Stimulated activated CD8-positive, alpha-beta memory T cell treated with anti-CD3 and anti-CD28 coated beads, Interleukin-7, amount 100 ng/mL, for 4 hours (primary cell): Measurements from ENCODE around the gene F12.

Experiments used
- DNase-seq, 2 donors: peaks; one replicate each; pipeline ENCODE4 v3.0.0-alpha.2; 2020; ENCODE audit warnings: low read depth in 2 of 2

Gene F12

DNA sequence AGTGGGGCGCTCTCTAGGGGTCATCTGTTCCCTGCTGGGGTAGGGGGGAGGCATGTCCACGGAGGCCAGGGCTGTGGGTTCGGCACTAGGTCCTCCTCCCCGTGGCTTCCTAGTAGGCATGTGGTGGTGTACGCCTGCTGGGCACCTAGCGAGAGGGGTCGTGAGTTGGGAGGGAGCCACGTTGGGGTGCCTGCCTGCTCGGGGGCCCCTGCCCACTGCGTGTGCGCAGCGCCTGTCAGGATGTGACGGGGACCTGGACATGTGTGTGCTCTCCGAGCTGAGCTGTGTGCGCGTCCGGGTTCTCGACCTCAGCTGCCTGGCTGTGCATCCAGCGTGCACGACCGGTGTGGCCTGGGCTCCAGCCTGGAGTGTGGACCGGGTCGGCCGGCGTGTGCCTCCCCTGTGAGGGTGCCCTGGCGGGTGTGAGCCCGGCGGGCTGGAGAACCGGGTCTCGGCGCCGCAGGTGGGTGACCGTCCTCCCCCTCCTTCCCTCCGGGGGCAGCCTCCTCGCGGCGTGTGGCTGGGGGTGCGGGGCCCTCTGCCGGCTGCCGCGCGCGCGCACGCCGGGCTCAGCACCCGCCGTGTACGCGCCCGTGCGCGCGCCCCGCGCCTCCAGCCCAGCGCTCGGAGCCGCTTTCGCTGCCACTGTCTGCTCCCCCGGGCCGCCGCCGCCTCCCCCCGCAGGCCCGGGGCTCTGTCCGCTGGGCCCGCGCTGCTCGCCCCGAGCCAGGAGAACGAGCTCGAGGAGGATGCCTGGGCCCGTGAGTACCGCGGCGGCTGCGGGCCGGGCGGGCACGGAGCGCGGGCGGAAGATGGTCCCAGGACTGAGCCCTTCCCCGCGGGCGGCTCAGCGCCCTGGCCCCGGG lies 37.1 kb upstream of the F12 start, which contains the start of gene PRR7:
PRR7 (plus strand) TSS at position 615 of the 866 bp plus-strand sequence. CDS start 8,254 bp downstream, outside the sequence.
- DNase-seq = peak; percentile 26 to 77

DNA sequence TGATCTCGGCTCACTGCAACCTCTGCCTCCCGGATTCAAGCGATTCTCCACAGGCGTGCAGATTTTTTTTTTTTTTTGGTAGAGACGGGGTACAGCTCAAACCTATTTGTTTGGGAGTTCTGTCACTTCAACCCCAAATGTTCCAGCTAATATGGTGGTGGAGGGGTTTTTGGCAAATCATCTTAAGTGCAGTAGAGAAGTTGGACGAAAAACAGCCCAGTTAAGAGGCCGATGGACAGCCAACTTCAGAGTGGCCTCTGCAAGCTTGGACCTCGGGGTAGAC lies 36.5 kb upstream of the F12 start:
- no peak for DNase-seq

DNA sequence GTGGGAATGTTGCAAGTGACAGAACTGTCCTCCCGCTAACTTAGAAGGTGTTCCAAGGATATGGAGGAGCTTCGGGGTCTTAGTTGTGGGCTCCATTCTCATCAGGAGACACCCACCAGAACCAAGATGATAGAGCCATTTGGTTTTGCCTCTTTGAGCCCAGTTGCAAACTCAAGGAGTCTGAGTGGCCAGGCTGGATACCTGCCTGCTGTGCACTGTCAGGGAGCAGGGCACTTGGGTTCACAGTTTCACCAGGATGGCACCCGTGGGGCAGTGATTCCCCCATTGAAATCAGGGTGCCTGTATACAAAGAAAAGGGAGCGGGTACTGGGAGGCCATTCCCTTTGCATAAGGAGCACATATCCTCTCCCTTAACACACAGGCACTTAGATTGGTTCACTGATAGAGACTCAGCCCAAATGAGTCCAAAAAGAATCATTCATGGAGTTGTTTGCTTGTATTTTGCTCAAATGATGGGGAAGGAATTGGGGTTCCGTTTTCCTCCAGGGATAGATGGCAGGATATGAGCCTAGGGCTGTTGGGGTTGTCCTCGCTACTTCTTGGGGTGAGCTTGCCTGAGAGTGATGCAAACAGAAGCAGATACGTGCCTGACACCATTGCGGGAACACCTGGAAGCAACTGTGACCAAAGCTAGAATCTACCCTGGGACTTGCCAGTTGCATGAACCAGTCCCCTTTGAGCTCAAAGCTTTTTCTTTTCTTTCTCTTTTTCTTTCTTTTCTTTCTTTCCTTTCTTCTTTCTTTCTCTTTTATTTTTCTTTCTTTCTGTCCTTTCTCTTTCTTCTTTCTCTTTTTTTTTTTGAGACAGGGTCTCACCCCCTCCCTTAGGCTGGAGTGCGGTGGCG lies 35.9 kb upstream of the F12 start:
- no peak for DNase-seq

DNA sequence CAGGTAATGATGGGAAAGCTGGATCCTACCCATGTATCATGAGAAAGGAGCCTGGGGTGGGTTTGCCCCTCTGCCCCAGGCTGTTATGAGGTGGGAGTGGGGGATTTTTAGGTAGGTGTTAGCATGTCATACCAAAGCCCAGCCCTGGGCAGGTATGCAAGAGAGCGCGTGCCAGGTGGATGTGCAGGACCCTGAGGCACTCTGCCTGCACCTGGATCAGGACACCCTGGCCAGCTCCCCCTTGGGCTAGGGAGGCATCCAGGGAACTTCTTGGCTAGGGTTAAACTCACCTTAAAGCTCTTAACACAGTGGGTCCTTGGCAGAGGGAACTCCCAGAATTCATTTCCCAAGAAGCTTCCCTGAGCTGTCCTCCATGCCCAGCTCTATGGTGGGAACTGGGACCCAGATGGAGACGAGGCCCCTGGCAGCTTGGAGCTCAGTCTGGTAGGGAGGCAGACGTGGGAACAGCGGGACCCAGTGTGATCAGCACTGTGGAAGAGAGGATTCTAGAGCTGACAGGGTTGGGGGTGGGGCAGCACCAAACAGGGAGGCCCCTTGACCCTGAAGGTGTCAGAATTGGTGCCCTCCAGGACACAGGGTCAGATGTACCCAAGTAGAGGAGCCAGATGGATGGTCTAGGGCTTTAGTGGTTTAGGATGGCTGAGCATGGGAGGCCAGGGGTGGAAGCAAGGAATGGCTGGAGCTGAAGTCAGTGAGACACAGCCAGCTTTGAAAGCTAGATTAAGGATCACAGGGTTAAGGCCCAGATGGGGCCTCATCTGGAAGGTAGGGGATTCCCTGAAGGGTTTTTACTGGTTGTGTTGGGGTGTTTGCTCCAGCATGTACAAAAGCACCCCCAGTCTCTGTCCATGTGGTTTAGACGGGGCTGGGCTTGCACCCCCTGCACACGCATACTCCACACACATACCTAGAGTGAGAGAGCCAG lies 35.0 kb upstream of the F12 start:
- no peak for DNase-seq

DNA sequence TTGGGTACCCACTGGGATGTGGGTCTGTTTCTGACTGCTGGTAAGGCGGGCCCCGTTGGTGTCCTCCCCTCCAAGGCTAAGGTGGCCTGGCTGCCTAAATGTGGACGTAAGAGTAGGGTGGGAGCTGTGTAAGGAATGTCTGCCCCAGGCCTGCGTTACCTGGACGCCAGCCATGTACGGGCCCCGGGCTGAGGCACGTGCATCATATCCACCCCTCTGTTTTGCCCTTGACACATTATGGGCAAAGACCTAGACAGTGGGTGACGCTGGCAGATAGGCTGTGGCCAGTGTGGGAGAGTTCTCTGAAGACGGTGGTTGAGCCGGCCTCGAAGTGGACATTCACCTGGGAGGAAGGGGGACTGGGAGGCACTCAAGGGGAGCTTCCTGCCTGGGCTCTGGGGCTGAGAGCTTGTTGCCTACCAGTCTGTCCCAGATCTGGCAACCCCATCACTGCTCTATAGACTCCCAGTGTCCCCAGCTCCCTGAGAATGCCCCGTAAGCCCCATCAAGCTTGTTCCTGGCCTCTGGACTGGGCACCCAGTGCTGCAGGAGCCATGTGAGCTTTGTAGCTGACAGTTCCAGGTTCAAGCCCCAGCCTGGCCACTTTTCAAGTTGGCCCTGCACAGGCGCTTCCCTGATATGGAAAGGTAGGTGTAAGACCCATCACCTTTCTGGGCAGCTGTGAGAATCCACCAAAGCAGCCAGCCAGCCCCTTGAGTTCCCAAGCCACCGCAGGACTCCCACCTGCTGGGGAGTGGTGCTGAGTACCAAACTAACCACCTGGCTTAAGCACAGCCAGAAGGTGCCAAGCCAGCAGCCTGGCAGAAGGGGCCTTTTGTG lies 34.0 kb upstream of the F12 start:
- no peak for DNase-seq

DNA sequence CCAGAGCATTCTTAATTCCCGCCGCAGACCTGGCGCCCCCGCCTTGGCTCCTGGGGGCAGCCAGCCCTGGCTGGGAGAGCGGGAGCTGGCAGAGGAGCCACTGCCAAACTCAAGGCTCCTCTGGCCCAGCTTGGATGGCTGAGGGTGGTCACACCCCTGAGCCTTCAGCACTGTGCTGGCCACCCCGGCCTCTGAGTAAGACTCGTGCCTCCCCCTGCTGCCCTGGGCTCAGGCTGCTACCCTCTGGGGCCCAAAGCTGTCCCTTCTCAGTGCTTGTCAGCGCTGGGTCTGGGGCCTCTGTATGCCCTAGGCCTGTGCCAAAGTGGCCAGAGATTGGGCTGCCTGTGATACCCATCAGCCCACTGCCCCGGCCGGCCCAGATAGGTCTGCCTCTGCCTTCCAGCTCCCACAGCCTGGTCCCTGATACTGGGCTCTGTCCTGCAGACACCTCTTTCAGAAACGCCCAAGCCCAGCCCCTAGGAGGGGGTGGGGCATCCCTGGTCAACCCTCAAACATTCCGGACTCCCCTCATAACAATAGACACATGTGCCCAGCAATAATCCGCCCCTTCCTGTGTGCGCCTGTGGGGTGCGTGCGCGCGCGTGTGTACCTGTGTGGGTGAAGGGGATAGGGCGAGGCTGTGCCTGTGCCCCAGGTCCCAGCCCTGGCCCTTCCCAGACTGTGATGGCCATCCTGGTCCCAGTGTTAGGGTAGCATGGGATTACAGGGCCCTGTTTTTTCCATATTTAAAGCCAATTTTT lies 32.9 kb upstream of the F12 start:
- DNase-seq = no peak

DNA sequence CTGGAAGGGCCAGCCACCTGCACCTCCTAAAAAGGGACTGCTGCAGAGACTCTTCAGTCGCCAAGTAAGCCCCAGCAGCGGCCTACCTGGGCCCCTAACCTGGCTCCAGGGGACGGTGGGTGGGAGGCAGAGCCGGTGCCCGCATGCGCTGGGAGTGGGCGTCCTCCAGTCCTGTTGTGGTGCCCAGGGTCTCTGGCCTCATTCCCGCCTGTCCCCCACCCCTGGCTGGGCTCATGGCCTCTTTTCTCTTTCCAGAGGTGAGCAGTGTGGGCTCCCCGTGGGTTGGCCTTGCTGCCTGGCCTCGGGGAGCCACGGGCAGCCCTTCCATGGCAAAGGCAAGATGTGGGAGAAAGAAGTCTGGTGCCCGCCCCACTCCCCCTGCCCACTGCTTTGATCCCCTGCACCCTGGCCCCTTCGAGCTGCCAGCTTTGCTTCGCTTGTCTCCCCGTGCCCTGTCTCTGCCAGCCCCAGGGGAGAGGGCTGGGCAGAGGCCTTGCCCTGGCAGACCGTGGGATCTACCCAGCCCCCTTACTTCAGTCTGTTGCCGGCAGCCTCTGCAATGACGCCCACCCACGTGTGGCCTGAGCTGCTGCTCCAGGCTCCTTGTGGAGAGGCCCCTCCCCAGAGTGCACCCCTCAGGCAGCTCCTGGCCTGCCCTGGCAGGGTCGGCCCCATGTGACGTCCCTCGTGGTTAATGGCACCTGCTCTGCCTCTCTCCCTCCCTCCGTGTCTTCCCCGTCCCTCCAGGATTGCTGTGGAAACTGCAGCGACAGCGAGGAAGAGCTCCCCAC lies 31.8 kb upstream of the F12 start:
- DNase-seq = no peak

DNA sequence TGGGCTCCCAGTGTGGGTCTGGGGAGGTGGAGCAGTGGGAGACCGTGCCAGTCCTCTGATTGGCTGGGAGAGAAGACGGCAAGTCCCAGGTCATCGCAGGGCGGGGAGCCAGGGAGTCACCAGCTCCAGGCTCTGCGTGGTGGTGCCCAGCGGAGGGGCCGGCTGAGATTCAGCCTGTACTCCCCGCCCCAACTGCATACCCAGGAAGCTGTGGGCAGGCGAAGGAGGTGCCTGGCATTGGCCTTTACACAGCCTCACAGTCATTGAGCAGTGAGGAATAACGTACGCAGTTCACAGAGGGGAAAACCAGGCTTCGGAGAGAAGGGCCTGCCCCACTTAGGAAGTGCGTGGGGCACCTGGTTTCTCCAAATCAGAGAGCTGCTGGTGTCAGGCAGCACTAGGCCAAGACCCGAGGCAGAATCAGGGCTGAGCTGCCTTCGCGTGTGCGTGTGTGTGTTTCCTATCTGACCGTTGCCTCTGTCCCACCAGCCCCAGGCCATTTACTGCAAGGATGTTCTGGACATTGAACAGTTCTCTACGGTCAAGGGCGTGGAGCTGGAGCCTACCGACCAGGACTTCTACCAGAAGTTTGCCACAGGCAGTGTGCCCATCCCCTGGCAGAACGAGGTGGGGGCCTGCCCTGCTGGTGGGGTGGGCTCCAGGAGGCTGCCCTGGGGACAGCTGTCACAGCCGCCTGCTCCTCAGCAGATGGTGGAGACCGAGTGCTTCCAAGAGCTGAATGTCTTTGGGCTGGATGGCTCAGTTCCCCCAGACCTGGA lies 31.0 kb upstream of the F12 start:
- DNase-seq = no peak

DNA sequence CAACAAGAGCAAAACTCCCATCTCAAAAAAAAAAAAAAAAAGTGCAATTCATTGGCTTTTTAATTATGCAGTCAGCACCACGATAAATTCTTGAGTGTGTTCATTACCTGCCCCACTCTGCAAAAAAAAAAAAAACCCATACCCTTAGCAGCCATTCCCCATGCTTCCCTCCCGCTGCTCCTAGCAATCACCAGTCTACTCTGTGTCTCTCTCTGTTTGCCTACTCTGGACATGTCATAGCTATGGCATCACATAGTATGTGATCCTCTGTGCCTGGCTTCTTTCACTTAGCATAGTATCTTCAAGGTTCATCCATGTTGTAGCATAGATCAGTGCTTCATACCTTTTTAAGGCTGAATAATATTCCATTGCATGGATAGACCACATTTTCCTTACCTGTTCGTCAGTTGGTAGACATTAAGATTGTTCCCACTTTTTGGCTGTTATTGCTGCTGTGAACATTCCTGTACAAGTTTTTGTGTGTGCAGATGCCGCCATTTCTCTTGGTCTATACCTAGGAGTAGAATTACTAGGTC lies 30.2 kb upstream of the F12 start:
- no peak for DNase-seq

DNA sequence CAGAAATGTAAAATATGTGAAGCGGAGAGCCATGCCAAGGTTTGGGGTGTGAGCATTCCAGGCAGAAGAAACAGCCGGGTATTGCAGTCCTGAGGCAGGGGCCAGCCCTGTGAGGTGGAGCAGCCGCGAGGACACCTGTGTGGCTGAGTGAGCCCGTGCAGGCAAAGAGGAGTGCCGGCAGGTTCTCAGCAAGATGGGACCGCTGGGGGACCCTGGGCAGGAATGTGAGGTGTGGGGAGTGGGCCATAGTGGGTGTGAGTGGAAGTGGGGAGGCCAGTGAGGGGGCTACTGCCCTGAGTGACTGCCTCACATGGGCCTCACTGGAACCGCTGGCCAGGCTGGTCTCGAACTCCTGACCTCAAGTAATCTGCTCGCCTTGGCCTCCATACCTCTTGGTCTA lies 29.1 kb upstream of the F12 start:
- no peak for DNase-seq

DNA sequence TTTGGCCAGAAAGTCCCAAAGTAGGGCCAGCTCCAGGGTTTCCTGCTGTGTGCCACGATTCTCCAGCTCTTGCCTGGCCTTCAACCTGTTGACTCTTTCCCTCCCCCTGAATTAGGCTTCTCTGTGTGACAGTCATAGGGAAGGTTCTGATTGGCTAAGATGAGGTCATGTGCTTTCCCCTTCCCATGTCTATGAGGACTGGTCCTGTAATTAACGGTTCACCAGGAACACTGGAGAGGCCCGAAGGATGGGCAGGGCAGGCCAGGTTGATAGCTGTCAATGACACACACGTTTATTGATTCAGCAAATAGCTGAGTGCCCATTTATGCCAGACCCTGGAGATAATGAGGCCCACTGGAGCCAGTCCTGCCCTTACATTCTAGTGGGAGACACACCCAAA lies 28.3 kb upstream of the F12 start:
- DNase-seq = no peak

DNA sequence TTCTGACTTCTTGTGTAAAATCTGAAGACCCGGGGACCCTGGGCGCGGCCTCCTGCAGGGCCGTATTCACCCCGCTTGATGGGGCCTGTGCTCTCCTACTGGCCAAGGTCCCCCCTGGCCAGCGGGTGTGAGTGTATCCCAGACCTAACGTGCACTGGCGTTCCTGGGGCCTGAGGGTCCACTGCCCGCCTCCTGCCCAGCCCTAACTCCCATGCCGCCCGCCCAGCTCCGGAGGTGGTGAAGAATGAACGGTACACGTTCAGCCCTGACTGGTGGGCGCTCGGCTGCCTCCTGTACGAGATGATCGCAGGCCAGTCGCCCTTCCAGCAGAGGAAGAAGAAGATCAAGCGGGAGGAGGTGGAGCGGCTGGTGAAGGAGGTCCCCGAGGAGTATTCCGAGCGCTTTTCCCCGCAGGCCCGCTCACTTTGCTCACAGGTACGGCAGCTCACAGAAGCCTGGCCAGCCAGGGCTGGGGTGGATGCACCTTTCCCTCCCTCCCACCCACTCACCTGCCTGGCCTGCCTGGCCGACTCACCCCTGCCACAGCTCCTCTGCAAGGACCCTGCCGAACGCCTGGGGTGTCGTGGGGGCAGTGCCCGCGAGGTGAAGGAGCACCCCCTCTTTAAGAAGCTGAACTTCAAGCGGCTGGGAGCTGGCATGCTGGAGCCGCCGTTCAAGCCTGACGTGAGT lies 26.6 kb upstream of the F12 start:
- no peak for DNase-seq

DNA sequence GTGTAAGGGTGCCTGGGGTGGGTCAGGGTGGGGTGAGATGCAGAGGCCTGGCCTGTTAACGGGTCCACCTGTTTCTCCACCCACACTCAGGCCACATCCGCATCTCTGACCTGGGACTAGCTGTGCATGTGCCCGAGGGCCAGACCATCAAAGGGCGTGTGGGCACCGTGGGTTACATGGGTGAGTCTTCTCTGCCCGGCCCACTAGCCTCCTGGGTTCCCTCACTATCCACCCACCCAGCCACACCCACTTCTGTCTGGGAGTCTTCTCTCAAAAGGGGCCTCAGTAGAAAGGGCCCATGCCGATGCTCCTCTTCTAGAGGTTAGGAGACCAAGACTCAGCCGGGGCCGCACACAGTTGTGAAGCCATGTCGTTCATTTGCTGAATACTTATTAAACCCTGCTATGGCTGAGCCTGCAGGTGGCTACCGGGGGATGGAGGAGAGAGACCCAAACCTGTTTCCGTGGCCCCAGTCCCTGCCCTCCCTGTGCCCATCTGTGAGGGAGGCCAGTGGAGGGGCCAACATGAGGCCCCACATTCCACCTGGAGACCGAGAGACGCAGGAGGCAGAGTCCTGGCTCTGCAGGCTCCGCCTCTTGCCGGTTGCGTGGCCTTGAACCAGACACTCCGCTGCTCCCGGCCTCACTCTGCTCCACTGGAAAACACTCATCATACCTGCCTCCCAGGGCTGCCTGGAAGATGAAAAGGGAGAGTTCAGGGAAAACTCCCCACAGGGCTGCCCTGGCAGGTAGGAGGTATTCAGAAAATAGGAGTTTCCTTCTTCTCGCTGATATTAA lies 25.8 kb upstream of the F12 start:
- no peak for DNase-seq

DNA sequence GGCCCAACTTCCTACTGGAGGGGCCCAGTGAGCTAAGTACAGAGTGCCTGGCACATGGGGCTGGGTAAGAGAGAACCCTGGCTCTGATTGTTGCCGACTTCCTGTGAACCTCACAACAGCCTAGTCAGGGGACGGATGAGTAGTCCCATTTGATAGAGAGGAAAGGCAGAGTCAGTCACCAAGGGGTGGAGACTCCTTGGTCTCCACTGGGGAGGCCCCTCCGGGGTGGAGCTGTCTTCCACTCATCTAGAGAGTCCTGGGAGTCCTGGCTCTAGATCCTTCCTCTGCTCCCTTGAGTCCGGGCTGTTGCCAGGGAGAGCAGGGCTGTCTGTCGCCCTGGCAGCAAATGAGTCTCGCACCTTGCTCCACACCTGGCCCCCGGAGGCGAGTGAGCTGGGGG lies 25.1 kb upstream of the F12 start:
- DNase-seq = peak in 1 of 2 donors; percentile 44

DNA sequence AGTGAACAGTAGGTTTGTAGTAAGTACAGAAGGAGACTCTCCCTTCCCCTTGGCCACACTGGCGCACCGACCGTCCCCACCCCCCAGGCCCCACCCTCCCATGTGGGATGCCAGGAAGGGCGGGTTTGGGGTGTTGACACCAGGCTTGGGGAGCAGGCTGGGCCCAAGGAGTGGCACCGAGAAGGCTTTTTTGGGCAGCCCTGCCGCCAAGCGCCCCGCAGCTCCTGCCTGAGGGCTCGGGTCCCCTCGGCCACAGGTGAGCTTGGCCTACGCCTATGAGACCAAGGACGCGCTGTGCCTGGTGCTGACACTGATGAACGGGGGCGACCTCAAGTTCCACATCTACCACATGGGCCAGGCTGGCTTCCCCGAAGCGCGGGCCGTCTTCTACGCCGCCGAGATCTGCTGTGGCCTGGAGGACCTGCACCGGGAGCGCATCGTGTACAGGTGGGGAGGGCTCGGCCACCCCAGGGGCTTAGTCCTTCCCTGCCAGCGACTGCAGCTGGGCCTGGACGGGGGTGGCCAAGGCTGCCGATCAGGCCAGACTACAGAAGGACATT lies 24.4 kb upstream of the F12 start:
- DNase-seq = no peak

DNA sequence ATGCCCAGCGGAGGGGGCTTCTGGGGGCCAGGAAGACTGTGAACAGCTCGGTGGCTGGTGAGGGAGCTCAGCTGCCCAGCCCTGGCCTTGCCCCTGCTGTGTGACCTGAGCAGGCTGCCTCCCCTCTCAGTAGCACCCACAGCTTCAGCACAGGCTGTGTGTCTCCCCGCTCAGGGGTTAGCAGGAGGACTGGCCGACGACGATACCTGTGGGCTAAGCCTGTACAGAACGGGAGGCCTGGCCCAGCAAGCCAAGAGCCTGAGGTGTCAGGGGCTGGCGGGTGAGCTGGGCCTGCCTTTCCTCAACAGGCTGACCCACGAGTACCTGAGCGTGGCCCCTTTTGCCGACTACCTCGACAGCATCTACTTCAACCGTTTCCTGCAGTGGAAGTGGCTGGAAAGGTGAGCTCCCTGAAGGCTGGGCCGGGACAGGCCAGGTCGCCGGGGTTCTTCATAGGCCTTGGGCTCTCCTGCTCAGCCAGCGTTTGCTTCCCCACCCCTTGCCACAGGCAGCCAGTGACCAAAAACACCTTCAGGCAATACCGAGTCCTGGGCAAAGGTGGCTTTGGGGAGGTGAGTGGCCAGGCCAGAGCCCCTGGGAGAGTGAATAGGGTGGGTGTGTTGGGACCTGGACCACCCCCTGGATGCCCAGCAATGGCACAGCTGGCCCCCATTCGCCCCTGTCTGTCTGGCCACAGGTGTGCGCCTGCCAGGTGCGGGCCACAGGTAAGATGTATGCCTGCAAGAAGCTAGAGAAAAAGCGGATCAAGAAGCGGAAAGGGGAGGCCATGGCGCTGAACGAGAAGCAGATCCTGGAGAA lies 23.7 kb upstream of the F12 start:
- no peak for DNase-seq
